GM12878 (cell line): ENCODE measurements around the gene SPG21. TPM values are rescaled to one million over a fixed set of nuclear protein-coding genes. Genes with fewer than 3 reads are reported as not detected.

ENCODE experiments used
- ATAC-seq: fragments of 200-7000 bp; cut with Tn5 transposase; 3 replicates; pipeline ENCODE4 v1.9.1; 2020; ENCODE audit warnings: mild to moderate bottlenecking, moderate library complexity
- BruUV-seq: library from RNA; stranded (reverse); fragments of 400-500 nt; replicated peaks from 2 replicates; lab custom pipeline; 2021; lab: Mats Ljungman, UMichigan
- CTCF ChIA-PET: fragments of 300-600 bp; sonication (Branson Sonifier 250); formaldehyde crosslinking; extraction: SDS; loops from one replicate; lab custom pipeline; 2021; ENCODE audit warnings: inconsistent platforms; lab: Yijun Ruan, JAX
- POLR2A ChIA-PET: fragments of 350-600 bp; formaldehyde crosslinking; extraction: SDS; loops from one replicate; lab custom pipeline; 2021; ENCODE audit warnings: inconsistent platforms; lab: Charles Lee
- RAD21 ChIA-PET: fragments of 300-600 bp; sonication (Branson Sonifier 250); formaldehyde crosslinking; loops from one replicate; lab custom pipeline; 2023; ENCODE audit warnings: antibody characterized with exemption; ENCODE audit not compliant: unreplicated experiment; lab: Charles Lee
- SMC1A ChIA-PET: fragments of 300-600 bp; sonication (Branson Sonifier 250); formaldehyde crosslinking; loops from one replicate; lab custom pipeline; 2023; ENCODE audit not compliant: unreplicated experiment, uncharacterized antibody; lab: Charles Lee
- DNase-seq: peaks from one replicate; pipeline ENCODE4 v3.0.0-alpha.2; 2011; ENCODE audit warnings: low read depth, low spot score
- FAIRE-seq: peaks from 3 replicates; lab custom pipeline; 2011; peaks lifted over from hg19 to GRCh38; lab: Jason Lieb, UNC
- H2AFZ ChIP-seq: 2 replicates; pipeline ENCODE4 v1.6.0; 2011; ENCODE audit warnings: low read depth, low read length, control low read depth; ENCODE audit not compliant: control insufficient read depth
- H3K27ac ChIP-seq: 2 replicates; pipeline ENCODE4 v1.5.1; 2011; ENCODE audit warnings: control low read depth; ENCODE audit not compliant: control insufficient read depth, insufficient read depth
- H3K27me3 ChIP-seq, 2 experiments: replicated peaks in 1 of 2; 2 replicates each; pipeline versions ENCODE4 v1.6.0 to v1.6.1; 2011; ENCODE audit warnings: low read length in 1 of 2; ENCODE audit not compliant: control insufficient read depth in 2 of 2, insufficient read depth in 2 of 2
- H3K36me3 ChIP-seq, 2 experiments: 2 replicates each; pipeline ENCODE4 v1.5.1; 2011; ENCODE audit warnings: low read length in 1 of 2; ENCODE audit not compliant: control insufficient read depth in 2 of 2, insufficient read depth in 2 of 2
- H3K4me1 ChIP-seq: 2 replicates; pipeline ENCODE4 v1.6.1; 2011; ENCODE audit warnings: mild to moderate bottlenecking, low read length, moderate library complexity, mixed read lengths; ENCODE audit not compliant: control insufficient read depth, insufficient read depth
- H3K4me2 ChIP-seq: 2 replicates; pipeline ENCODE4 v1.6.0; 2011; ENCODE audit warnings: control low read depth; ENCODE audit not compliant: control insufficient read depth, insufficient read depth
- H3K4me3 ChIP-seq: fragments of 200-600 bp; sonication (generic); 2 replicates; pipeline ENCODE4 v1.5.1; 2016
- H3K79me2 ChIP-seq: 2 replicates; pipeline ENCODE4 v1.6.0; 2011; ENCODE audit warnings: low read length; ENCODE audit not compliant: control insufficient read depth, insufficient read depth
- H3K9ac ChIP-seq: 2 replicates; pipeline ENCODE4 v1.8.0; 2011; ENCODE audit warnings: low read length, control low read depth, mixed read lengths; ENCODE audit not compliant: control insufficient read depth, insufficient read depth
- H3K9me3 ChIP-seq: replicated peaks from 3 replicates; pipeline ENCODE4 v1.5.1; 2011; ENCODE audit warnings: mild to moderate bottlenecking, low read length; ENCODE audit not compliant: control insufficient read depth, insufficient read depth
- H4K20me1 ChIP-seq: 2 replicates; pipeline ENCODE4 v1.6.0; 2011; ENCODE audit not compliant: control insufficient read depth, insufficient read depth
- CREB1 ChIP-seq: IDR thresholded peaks from 2 replicates; pipeline ENCODE4 v1.6.1; 2012; ENCODE audit warnings: low read depth, mild to moderate bottlenecking, inconsistent platforms
- CREM ChIP-seq: IDR thresholded peaks from 2 replicates; pipeline ENCODE4 v1.6.1; 2014; ENCODE audit warnings: antibody characterized with exemption, low read depth
- CTCF ChIP-seq, 3 experiments: IDR thresholded peaks in 2 of 3; conservative IDR thresholded peaks in 1 of 3; 2 replicates each; pipeline ENCODE4 v1.5.1; 2011; ENCODE audit warnings: low read depth in 3 of 3, low read length in 3 of 3, mild to moderate bottlenecking in 3 of 3, control low read depth in 2 of 3, moderate library complexity in 2 of 3, inconsistent platforms in 1 of 3, mixed read lengths in 1 of 3; ENCODE audit not compliant: control insufficient read depth in 2 of 3, insufficient read depth in 1 of 3; ENCODE audit errors: extremely low read depth in 1 of 3
- ETV6 ChIP-seq, 2 experiments: fragments of 450-650 bp in 1 of 2; IDR thresholded peaks in 1 of 2; conservative IDR thresholded peaks in 1 of 2; 2 replicates each; pipeline ENCODE4 v1.6.1; 2014; ENCODE audit warnings: antibody characterized with exemption in 1 of 2, borderline replicate concordance in 1 of 2, low read depth in 1 of 2, mild to moderate bottlenecking in 1 of 2, moderate library complexity in 1 of 2
- FOXM1 ChIP-seq: IDR thresholded peaks from 2 replicates; pipeline ENCODE4 v1.6.1; 2012; ENCODE audit warnings: low read depth, mild to moderate bottlenecking, inconsistent platforms, low read length, moderate library complexity
- GABPA ChIP-seq: IDR thresholded peaks from 2 replicates; pipeline ENCODE4 v1.6.1; 2014; ENCODE audit warnings: antibody characterized with exemption, low read depth, mild to moderate bottlenecking, inconsistent platforms
- IKZF2 ChIP-seq, 2 experiments: fragments of 450-650 bp; IDR thresholded peaks; 2 replicates each; pipeline ENCODE4 v1.6.1; 2017; ENCODE audit warnings: mild to moderate bottlenecking in 2 of 2, moderate library complexity in 2 of 2
- PAX5 ChIP-seq: IDR thresholded peaks from 2 replicates; pipeline ENCODE4 v1.6.1; 2011; ENCODE audit warnings: low read depth, low read length, borderline replicate concordance
- RAD21 ChIP-seq: IDR thresholded peaks from 2 replicates; pipeline ENCODE4 v1.6.1; 2011; ENCODE audit warnings: mild to moderate bottlenecking, low read depth, low read length, moderate library complexity; ENCODE audit not compliant: insufficient read depth
- RUNX3 ChIP-seq: IDR thresholded peaks from 2 replicates; pipeline ENCODE4 v1.6.1; 2012; ENCODE audit warnings: low read length, inconsistent platforms
- SMC3 ChIP-seq: IDR thresholded peaks from 2 replicates; pipeline ENCODE4 v1.6.1; 2011; ENCODE audit warnings: low read length, improper control_type of control experiment, borderline replicate concordance
- SP1 ChIP-seq: IDR thresholded peaks from one replicate; pipeline ENCODE4 v1.6.1; 2011; ENCODE audit warnings: low read depth, low read length
- YBX1 ChIP-seq: fragments of 450-650 bp; IDR thresholded peaks from 2 replicates; pipeline ENCODE4 v1.6.1; 2016; ENCODE audit warnings: antibody characterized with exemption
- YY1 ChIP-seq: IDR thresholded peaks from 2 replicates; pipeline ENCODE4 v1.6.1; 2011; ENCODE audit warnings: low read depth, mild to moderate bottlenecking, low read length
- WGBS: methylation state at CpG from one replicate; pipeline ENCODE4 v1.1.6; 2016; ENCODE audit warnings: low lambda C conversion rate; ENCODE audit not compliant: insufficient replicate concordance, insufficient coverage; ENCODE audit errors: missing lambda C conversion rate; 5-methylcytosine and 5-hydroxymethylcytosine counted together
- in situ Hi-C: fragments of 300-500 bp; cut with MboI; formaldehyde crosslinking; loops from 9 replicates; pipeline ENCODE4 v1.14.3; 2018; ENCODE audit warnings: mixed read lengths
- intact Hi-C: fragments of 100-400 bp; cut with micrococcal nuclease; formaldehyde crosslinking; loops from one replicate; pipeline ENCODE4 v1.14.2; 2022; ENCODE audit not compliant: unreplicated experiment
- polyA plus RNA-seq, 11 experiments: library from polyadenylated mRNA; depleted of rRNA in 4 of 11; unstranded in 6 of 11; stranded (reverse) in 5 of 11; fragments of >200 nt; fragmentation: Nextera tagmentation in 4 of 11; fragmentation: Illumina TruSeq in 1 of 11; extraction: Ambion mirVana in 4 of 11; extraction: Trizol in 1 of 11; gene quantifications; 1 replicate in 1 of 11; 2 replicates in 10 of 11; pipeline versions ENCODE4 v1.2.1 to v1.2.3, GENCODE V29; 2011 to 2016; ENCODE audit warnings: inconsistent platforms in 2 of 11, missing spikeins in 2 of 11, low read depth in 1 of 11
- total RNA-seq, 4 experiments: library from RNA; depleted of rRNA in 3 of 4; stranded (reverse); fragments of >200 nt in 3 of 4; fragmentation: Illumina TruSeq in 1 of 4; extraction: Trizol in 1 of 4; gene quantifications; 2 replicates each; pipeline versions ENCODE4 v1.2.1 to v1.2.3, GENCODE V29; 2013 to 2021
- TF ChIP-seq, protein P1 (sequence below): fragments of 450-650 bp; IDR thresholded peaks from 2 replicates; pipeline ENCODE4 v1.6.1; 2016; ENCODE audit warnings: mild to moderate bottlenecking

The SPG21 gene
- total and polyA plus RNA-seq, 10 of the 15 experiments (the other 5 are each of a cell fraction or from before 2014, with no cell fraction given), result 25.5 to 116 (median 68.0) TPM

DNA sequence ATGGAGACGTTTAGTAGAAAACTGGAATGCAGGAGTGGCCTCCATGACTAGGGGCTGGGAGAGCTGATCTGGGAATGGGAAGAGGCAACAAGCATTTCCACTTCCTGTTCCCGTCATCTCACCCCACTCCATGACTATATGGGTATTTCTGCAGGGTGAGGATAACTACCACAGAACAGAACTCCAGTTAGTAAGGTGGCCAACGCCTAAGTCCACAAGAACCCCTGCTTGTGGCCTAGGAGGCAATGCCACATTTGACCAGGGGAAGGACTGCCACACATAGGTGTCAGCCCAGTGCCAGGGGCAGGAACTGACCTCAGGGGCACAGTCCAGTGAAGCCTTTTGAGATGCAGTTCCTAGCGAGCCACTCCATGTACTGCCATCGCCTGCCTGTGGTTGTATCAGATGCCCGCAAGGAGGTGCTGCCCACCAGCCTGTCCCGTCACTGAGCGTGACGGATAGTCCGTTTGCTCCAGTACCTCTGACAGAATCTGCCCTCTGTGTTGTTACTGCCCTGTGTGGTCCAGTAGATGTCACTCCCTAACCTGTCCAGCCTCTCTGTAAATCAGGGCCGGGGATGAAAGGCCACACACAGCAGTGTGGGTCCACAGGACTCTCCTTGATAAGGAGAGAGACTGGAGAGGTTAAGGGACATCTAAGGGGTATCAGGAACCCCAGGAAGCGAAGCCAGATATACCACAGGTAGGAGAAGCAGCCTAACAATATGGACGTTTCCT, 43.3 kb upstream of the SPG21 start:
- ChIA-PET RAD21 (interaction anchor here (0.6 to 2.2 kb wide), 13 partner anchors 11 to 271 kb away, joined by 3 to 20 read pairs (median 5); partner anchors contain the start of genes CLPX, RNU5B-1 and SLC51B), CTCF (interaction anchor here (0.6 to 3.3 kb wide), 35 partner anchors 8 to 352 kb away, joined by 3 to 38 read pairs (median 5); partner anchors contain the start of genes KBTBD13, PARP16, RNU5B-1 and SLC51B), SMC1A (interaction anchor here (0.6 to 2.8 kb wide), 12 partner anchors 8 to 302 kb away, joined by 3 to 28 read pairs (median 4); partner anchors contain the start of gene SLC51B), POLR2A (interaction anchor here (0.5 to 1.0 kb wide), 3 partner anchors 14 to 147 kb away, joined by 3 to 4 read pairs (median 3); no protein-coding TSS in a partner anchor)
- Histone ChIP-seq H3K79me2 (peaks cover 15% of the 10 kb centered on the region), H3K4me2 (no peak overlapping the region), H3K27ac (no peak overlapping the region), H3K4me1 (peaks cover 5% of the 10 kb centered on the region), H3K9me3 (no peaks in the 10 kb centered on the region), H3K9ac (no peak overlapping the region; the same call in 1 of the 2 replicates), H3K27me3 (no peaks in the 10 kb centered on the region), H2AFZ (peak overlapping the region; percentile 58), H3K4me3 (no peak overlapping the region), H3K36me3 (no peaks in the 10 kb centered on the region), H4K20me1 (no peaks in the 10 kb centered on the region)
- WGBS, result 22% methylated on average over 13 of the region's 13 CpGs
- FAIRE-seq (no peak), ATAC-seq (peak; percentile 6; the same call in 2 of the 3 replicates), DNase-seq (no peak)
- no TSS peak for BruUV-seq
- in situ Hi-C loops, result no loop called here
- intact Hi-C loops, result loop anchor here (1.0 to 5.0 kb wide), 4 partner anchors 45 to 301 kb away; no protein-coding TSS in a partner anchor
- TF ChIP-seq, protein P1, sequence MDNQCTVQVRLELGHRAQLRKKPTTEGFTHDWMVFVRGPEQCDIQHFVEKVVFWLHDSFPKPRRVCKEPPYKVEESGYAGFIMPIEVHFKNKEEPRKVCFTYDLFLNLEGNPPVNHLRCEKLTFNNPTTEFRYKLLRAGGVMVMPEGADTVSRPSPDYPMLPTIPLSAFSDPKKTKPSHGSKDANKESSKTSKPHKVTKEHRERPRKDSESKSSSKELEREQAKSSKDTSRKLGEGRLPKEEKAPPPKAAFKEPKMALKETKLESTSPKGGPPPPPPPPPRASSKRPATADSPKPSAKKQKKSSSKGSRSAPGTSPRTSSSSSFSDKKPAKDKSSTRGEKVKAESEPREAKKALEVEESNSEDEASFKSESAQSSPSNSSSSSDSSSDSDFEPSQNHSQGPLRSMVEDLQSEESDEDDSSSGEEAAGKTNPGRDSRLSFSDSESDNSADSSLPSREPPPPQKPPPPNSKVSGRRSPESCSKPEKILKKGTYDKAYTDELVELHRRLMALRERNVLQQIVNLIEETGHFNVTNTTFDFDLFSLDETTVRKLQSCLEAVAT, result no peak
- TF ChIP-seq RAD21 (peak; percentile 60), CTCF (IDR thresholded peaks at IDR 0.05 in 2 of 3, conservative IDR thresholded peaks at IDR 0.05 in 1 of 3; ENCODE audit: control insufficient read depth in 2 of 3, extremely low read depth in 1 of 3, insufficient read depth in 1 of 3, low read depth in 3 of 3, low read length in 3 of 3) (peak in 2 of 3 experiments; percentile 50 to 65; a peak in 5 of 6 replicates), SP1 (no peak), YY1 (no peak), YBX1 (no peak), FOXM1 (no peak), ETV6 (conservative IDR thresholded peaks at IDR 0.05 in 1 of 2, IDR thresholded peaks at IDR 0.05 in 1 of 2; ENCODE audit: borderline replicate concordance in 1 of 2, low read depth in 1 of 2) (0 out of 4 replicates have a peak, but pooled peaks of 1 of the 2 experiments have one; percentile 14), CREB1 (no peak), CREM (0 out of 2 replicates have a peak, but pooled peaks have one; percentile 24), RUNX3 (peak; percentile 52), PAX5 (peak; percentile 51; the same call in 1 of the 2 replicates), GABPA (no peak), SMC3 (peak; percentile 24; the same call in 1 of the 2 replicates), IKZF2 (IDR thresholded peaks at IDR 0.05) (no peak)
